Endothelial cell (in vitro differentiated cells): Measurements from ENCODE around the gene SF1. TPM values are rescaled to one million over a fixed set of nuclear protein-coding genes. Genes with fewer than 3 reads are reported as not detected.

Experiments
- DNase-seq: peaks from one replicate; pipeline ENCODE4 v3.0.0; 2021; ENCODE audit warnings: low spot score
- H3K27ac Mint-ChIP-seq: one replicate; pipeline ENCODE4 v1.8.0; 2021; ENCODE audit warnings: mixed read lengths, inconsistent platforms; ENCODE audit not compliant: unreplicated experiment
- H3K27me3 Mint-ChIP-seq: one replicate; pipeline ENCODE4 v1.8.0; 2021; ENCODE audit warnings: mild to moderate bottlenecking, moderate library complexity, mixed read lengths, inconsistent platforms; ENCODE audit not compliant: unreplicated experiment
- H3K36me3 Mint-ChIP-seq: one replicate; pipeline ENCODE4 v1.8.0; 2021; ENCODE audit warnings: mild to moderate bottlenecking, low read depth, mixed read lengths, inconsistent platforms; ENCODE audit not compliant: unreplicated experiment
- H3K4me1 Mint-ChIP-seq: one replicate; pipeline ENCODE4 v1.8.0; 2021; ENCODE audit warnings: mild to moderate bottlenecking, mixed read lengths, inconsistent platforms; ENCODE audit not compliant: unreplicated experiment
- H3K4me3 Mint-ChIP-seq: one replicate; pipeline ENCODE4 v1.8.0; 2021; ENCODE audit warnings: mild to moderate bottlenecking, mixed read lengths, inconsistent platforms; ENCODE audit not compliant: unreplicated experiment
- H3K9me3 Mint-ChIP-seq: one replicate; pipeline ENCODE4 v1.8.0; 2021; ENCODE audit warnings: mixed read lengths, inconsistent platforms; ENCODE audit not compliant: unreplicated experiment
- total RNA-seq: library from RNA; stranded (reverse); fragmentation: NEBNext Ultra II Directional; extraction: Animal tissue kit (Norgen Biotek cat#: 25700); gene quantifications from one replicate; pipeline ENCODE4 v1.2.1, GENCODE V29; 2021; ENCODE audit not compliant: unreplicated experiment
- TF ChIP-seq, protein P1 (sequence below): fragments of 200-600 bp; sonication (generic); IDR thresholded peaks from one replicate; pipeline ENCODE4 v1.5.0; 2021; ENCODE audit warnings: antibody characterized with exemption; ENCODE audit not compliant: unreplicated experiment

Gene SF1
- total RNA-seq, 1 donor from 2014 or later = 322 TPM

DNA sequence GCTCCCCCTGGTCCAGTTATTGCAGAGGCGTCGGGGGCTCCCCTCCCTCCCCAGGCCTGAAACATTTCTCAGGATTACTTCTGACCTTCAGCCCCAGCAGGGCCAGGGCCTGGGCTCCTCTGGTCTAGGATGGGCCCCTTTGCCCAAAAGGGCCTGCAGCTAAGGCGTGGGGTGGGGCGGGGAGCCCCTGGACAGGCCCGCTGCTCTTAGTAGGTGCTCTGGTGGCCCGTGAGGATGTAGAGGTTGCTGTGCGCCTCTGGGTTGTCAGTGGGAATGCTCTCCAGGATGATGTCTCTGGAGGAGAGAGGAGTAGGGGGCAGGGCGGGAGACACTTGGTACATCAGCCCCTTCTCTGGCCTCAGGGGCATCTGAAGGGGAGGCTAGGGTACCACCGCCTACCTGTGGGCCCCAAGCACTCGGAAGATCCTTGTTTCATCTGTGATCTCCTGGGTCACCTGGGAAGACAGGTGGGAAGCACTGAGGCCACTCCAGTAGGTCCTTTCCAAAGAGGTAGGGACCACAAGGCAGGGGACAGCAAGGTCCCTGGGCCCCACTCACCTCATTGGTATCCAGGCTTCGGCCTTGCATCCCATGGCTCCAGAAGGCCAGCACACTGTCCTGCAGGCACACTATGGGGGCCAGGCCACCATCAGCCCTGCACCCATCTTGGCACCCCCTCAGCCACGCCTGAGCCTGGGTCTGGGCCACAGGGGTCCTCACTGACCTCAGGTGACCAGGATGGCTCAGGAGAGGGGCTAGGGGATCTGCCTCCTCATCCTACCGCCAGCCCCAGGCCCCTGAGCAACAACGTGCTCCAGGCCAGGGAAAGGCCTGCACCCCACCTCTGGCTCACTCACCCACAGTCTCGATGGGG is 11.2 kb upstream of the SF1 start:
- DNase-seq = no peak
- peaks cover 17% of the 10 kb centered on the region for H3K4me1 Mint-ChIP-seq

DNA sequence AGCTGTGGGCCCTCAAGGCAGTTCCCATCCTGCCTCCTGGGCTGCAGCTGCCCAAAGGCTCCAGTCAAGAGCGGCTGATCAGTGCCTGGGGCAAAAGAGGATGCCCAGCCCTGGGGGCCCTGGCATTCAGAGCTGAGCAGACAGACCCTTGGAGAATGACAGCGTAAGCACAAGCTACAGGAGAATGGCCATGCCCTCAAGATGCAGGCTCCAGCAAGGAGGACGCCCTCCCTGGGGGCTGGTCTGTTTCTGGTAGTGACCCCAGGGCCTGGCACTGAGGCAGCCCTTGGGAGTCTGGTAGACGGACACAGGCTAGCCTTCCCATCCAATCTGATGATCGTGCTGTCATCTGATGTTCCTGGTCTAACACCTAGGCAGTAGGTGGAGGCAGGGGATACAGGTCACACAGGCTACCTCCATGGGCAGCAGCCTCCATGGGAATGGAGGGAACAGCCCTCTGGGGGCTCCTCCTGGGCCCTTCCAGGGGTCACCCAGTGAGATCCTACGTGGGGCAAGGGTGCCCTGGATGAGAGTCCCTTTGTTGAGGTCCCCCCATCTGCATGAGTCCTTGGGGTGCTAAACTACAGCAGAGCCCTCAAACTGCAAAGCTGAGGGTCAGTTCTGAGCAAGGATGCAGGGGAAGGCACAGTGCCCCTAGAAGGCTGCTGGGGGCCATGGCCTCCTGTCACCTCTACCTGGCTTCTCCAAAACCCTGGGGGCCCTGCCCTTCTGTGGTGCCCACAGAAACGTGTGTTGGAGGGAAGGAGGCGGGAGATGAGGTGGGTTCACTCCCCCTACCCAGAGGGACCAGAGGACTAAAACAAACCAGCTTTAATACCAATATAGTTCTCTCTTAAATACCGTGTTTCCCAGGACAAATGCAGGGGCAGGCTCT is 10.2 kb upstream of the SF1 start:
- TF ChIP-seq, protein P1, sequence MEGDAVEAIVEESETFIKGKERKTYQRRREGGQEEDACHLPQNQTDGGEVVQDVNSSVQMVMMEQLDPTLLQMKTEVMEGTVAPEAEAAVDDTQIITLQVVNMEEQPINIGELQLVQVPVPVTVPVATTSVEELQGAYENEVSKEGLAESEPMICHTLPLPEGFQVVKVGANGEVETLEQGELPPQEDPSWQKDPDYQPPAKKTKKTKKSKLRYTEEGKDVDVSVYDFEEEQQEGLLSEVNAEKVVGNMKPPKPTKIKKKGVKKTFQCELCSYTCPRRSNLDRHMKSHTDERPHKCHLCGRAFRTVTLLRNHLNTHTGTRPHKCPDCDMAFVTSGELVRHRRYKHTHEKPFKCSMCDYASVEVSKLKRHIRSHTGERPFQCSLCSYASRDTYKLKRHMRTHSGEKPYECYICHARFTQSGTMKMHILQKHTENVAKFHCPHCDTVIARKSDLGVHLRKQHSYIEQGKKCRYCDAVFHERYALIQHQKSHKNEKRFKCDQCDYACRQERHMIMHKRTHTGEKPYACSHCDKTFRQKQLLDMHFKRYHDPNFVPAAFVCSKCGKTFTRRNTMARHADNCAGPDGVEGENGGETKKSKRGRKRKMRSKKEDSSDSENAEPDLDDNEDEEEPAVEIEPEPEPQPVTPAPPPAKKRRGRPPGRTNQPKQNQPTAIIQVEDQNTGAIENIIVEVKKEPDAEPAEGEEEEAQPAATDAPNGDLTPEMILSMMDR = no peak
- peaks cover 7% of the 10 kb centered on the region for H3K4me1 Mint-ChIP-seq
- peaks cover 9% of the 10 kb centered on the region for H3K36me3 Mint-ChIP-seq
- DNase-seq = no peak
- no peak overlapping the region for H3K27ac Mint-ChIP-seq
- H3K27me3 Mint-ChIP-seq = peaks cover 13% of the 10 kb centered on the region
- no peak overlapping the region for H3K4me3 Mint-ChIP-seq
- H3K9me3 Mint-ChIP-seq = no peaks in the 10 kb centered on the region

More for the DNA sequence above, 11.2 kb upstream of the SF1 start:
- H3K9me3 Mint-ChIP-seq = no peaks in the 10 kb centered on the region
- H3K4me3 Mint-ChIP-seq = no peak overlapping the region
- peaks cover 13% of the 10 kb centered on the region for H3K27me3 Mint-ChIP-seq
- peaks cover 15% of the 10 kb centered on the region for H3K36me3 Mint-ChIP-seq
- no peak overlapping the region for H3K27ac Mint-ChIP-seq
- TF ChIP-seq, protein P1 = no peak

DNA sequence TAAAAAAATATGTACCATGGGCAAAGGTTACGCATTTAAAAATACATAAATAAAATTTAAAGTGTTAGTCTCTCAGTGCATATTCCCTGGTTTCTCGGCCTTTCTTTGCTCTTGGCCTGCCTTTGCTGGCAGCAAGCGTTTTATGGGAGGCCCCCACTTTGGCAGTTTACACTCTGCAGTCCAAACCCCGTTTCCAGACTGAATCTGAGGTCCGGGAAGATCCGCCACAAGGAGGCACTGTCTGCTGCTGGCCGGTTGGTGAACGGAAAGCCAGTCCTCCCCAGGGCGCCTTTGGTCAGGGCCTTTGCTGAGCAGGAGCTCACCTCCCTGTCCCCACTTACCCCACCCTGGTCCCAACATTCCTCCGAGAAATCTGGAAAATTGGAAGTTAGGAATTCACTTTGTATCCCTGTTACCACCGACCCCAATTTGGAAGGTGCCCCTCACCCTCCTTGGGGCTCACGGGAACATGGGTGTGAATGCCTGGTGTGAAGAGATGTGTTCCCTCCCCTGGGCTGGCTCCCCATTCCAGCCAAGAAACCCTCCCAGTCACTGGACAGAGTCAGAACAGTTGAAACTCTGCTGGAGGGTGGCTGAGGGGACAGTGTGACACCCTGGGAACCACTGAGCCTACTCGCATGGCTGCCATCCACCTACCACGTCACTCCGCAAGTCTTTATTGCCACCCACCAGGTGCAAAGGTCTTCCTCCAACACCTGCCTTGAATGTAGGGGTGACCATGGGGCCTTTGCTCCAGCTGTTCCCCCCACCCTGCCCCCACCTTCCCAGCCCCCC is 9.4 kb upstream of the SF1 start:
- H3K4me3 Mint-ChIP-seq = no peak overlapping the region

DNA sequence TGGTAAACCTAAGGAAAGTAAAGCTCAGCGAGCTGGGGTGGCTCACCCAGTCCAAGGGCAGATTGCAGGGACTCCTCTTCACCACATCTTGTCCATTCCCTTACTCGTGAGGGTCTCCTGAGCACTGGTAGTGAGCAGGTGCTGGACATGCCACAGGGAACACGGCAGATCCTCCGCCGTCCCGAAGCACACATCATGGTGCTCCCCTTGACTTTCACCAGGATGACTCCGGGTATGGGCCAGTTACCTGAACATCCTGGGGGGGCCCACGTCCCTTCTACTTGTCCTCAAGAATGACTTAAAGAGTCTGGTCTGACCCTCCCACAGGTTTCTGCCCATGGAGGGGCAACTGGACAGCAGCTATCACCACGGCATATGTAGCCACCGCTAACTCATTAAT is 8.0 kb upstream of the SF1 start:
- Mint-ChIP-seq H3K27me3 (peaks cover 7% of the 10 kb centered on the region), H3K9me3 (no peaks in the 10 kb centered on the region), H3K36me3 (peaks cover 9% of the 10 kb centered on the region), H3K27ac (no peak overlapping the region), H3K4me1 (no peaks in the 10 kb centered on the region), H3K4me3 (no peak overlapping the region)
- no peak for DNase-seq
- TF ChIP-seq, protein P1 = no peak

More for the DNA sequence above, 9.4 kb upstream of the SF1 start:
- Mint-ChIP-seq H3K27me3 (peaks cover 12% of the 10 kb centered on the region), H3K9me3 (no peaks in the 10 kb centered on the region), H3K27ac (no peak overlapping the region), H3K4me1 (no peaks in the 10 kb centered on the region), H3K36me3 (peaks cover 9% of the 10 kb centered on the region)
- peak; percentile 79 for DNase-seq
- TF ChIP-seq, protein P1 = peak; percentile 41
